Astrocyte (in vitro differentiated cells and primary cell): Measurements from ENCODE around the gene ELF3.

Source experiments
- CTCF ChIP-seq: IDR thresholded peaks from 2 replicates; pipeline ENCODE4 v1.5.1; 2011; ENCODE audit warnings: low read depth, mild to moderate bottlenecking, inconsistent platforms, low read length, moderate library complexity; ENCODE audit not compliant: insufficient read depth
- EZH2 ChIP-seq: IDR thresholded peaks from 2 replicates; pipeline ENCODE4 v1.6.1; 2012; ENCODE audit warnings: mild to moderate bottlenecking, low read length, inconsistent platforms; ENCODE audit not compliant: insufficient read depth

DNA sequence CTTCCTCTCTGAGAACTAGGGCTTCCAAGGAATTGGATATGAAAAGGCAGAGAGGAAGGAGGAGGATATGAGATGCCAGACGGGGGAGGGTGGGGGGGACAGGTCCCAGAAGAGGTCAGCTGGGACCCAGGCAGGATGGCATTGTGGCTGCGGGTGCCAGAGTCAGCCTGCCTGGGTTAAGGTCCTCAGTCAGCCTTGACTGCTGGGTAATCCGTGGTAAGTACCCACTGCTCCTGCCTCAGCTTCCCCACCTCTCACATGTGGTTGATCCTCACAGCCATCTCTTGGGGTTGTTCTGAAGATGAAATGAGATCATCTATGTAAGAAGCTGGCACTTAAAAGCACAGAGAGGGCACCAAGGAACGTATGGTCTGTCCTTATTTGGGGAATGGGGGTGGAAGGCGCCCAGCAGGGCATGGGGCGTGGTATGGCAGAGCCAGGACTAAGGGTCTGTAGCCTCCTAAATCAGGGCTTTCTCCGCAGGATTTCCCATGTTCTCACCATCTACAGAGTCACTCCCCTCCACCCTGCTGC lies 23.8 kb downstream of the ELF3 start:
- TF ChIP-seq CTCF (no peak), EZH2 (no peak)
